ENCODE data around the gene CALHM2. TPM values are rescaled to one million over a fixed set of nuclear protein-coding genes. Genes with fewer than 3 reads are reported as not detected.

CALHM2 gene
- total RNA-seq, 1 donor = 54.6 TPM

DNA sequence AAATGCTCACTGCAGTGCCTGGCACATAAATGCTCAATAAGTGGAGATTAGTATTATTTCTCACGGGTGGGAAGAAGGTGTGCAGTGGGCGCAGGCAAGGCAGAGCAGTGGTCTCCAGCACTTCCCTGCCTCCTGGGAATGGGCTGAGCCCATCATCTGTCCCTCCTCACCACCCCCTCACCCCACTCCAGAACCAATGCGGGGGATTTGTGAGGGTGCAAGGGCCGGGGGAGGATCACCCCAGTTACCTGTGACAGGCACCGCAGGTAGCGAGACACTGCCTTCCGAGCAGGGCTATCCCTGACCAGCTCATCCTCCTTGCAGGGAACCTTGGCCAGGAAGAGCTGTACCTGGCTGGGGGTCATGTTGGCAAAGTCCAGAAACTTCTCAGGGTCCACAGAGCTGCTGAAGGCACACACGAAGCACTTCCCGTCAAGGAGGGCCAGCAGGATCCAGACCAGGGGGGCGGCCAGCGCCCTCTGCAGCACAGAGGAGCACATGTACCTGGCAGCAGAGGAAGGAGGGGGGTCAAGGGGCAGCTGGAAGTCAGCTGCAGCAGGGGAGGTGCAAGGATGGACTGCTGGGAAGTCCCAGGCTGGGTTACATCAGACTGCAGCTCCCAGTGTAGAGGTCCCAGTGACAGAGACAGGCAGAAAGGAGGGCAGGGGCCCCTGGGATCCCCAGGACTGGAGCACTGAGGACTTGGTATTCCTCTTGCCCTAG, 24.0 kb upstream of the CALHM2 start:
- H4K20me1 ChIP-seq (ENCODE audit: insufficient read depth, low read length) = no peaks in the 10 kb centered on the region
- H3K4me2 ChIP-seq (ENCODE audit: insufficient read depth, low read length) = no peak overlapping the region
- no peaks in the 10 kb centered on the region for H3K9me3 ChIP-seq (ENCODE audit: low read depth, low read length)
- no peaks in the 10 kb centered on the region for H3K27me3 ChIP-seq (ENCODE audit: insufficient read depth, low read length)
- no peak overlapping the region for H3K4me3 ChIP-seq (ENCODE audit: insufficient read depth, low read length)
- no peaks in the 10 kb centered on the region for H3K36me3 ChIP-seq (ENCODE audit: insufficient read depth, low read length)
- TF ChIP-seq, protein P1, sequence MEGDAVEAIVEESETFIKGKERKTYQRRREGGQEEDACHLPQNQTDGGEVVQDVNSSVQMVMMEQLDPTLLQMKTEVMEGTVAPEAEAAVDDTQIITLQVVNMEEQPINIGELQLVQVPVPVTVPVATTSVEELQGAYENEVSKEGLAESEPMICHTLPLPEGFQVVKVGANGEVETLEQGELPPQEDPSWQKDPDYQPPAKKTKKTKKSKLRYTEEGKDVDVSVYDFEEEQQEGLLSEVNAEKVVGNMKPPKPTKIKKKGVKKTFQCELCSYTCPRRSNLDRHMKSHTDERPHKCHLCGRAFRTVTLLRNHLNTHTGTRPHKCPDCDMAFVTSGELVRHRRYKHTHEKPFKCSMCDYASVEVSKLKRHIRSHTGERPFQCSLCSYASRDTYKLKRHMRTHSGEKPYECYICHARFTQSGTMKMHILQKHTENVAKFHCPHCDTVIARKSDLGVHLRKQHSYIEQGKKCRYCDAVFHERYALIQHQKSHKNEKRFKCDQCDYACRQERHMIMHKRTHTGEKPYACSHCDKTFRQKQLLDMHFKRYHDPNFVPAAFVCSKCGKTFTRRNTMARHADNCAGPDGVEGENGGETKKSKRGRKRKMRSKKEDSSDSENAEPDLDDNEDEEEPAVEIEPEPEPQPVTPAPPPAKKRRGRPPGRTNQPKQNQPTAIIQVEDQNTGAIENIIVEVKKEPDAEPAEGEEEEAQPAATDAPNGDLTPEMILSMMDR (IDR thresholded peaks at IDR 0.05; ENCODE audit: extremely low read depth, low read depth, low read length) = no peak
- peaks cover 6% of the 10 kb centered on the region for H3K4me1 ChIP-seq (ENCODE audit: insufficient read depth, low read length)
- no peaks in the 10 kb centered on the region for H3K79me2 ChIP-seq (ENCODE audit: insufficient read depth, low read length)
- no peak overlapping the region for H2AFZ ChIP-seq (ENCODE audit: low read length)
- DNase-seq (ENCODE audit: insufficient read length, low spot score, missing footprints) = peak; percentile 78
- no peak overlapping the region for H3K27ac ChIP-seq (ENCODE audit: low read depth, low read length)

DNA sequence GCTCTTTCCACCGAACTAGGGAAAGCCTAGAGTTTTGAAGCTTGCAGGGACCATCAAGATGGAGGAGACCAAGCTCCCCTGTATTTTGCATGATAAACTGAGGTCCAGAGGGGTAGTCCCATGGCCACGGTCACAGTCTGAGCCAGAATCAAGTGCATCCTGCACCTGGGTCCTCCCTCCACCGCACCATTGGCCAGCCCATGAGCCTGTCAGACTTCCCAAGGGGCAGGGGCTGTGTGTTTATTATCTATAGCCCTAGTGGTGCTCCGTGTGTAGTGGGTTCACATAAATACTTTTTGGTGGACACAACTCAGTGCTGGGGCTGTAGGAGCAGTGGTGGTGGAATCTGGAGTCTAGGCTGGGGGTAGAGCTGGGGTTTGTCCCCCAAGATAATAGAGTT, 23.3 kb upstream of the CALHM2 start:
- Histone ChIP-seq H3K4me1 (ENCODE audit: insufficient read depth, low read length) (peaks cover 2% of the 10 kb centered on the region), H3K4me2 (ENCODE audit: insufficient read depth, low read length) (no peak overlapping the region), H3K27me3 (ENCODE audit: insufficient read depth, low read length) (no peaks in the 10 kb centered on the region), H4K20me1 (ENCODE audit: insufficient read depth, low read length) (no peaks in the 10 kb centered on the region), H3K4me3 (ENCODE audit: insufficient read depth, low read length) (no peak overlapping the region), H3K27ac (ENCODE audit: low read depth, low read length) (no peak overlapping the region), H2AFZ (ENCODE audit: low read length) (no peak overlapping the region), H3K79me2 (ENCODE audit: insufficient read depth, low read length) (no peaks in the 10 kb centered on the region), H3K36me3 (ENCODE audit: insufficient read depth, low read length) (no peaks in the 10 kb centered on the region), H3K9me3 (ENCODE audit: low read depth, low read length) (no peaks in the 10 kb centered on the region)
- TF ChIP-seq, protein P1 (IDR thresholded peaks at IDR 0.05; ENCODE audit: extremely low read depth, low read depth, low read length) = no peak
- peak; percentile 34 for DNase-seq (ENCODE audit: insufficient read length, low spot score, missing footprints)

DNA sequence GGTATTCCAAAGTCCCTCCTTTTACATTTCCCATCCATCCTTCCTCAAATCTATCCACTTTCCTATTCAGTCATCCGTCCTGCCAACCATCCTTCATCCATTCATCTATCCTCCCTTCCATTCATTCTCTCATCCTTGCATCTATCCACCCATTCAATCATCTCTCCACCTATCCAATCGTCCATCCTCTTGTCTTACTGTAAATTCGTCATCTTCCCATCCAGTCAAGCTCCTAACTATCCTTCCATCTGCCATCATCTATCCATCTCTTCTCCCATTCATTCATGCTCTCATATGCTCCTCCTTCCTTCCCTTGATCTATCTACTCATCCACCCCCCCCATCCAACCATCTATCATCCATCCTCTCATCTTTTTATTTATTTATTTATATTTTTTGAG, 21.9 kb upstream of the CALHM2 start:
- no peak overlapping the region for H3K4me3 ChIP-seq (ENCODE audit: insufficient read depth, low read length)
- no peaks in the 10 kb centered on the region for H3K36me3 ChIP-seq (ENCODE audit: insufficient read depth, low read length)
- H3K4me1 ChIP-seq (ENCODE audit: insufficient read depth, low read length) = no peaks in the 10 kb centered on the region
- no peaks in the 10 kb centered on the region for H4K20me1 ChIP-seq (ENCODE audit: insufficient read depth, low read length)
- H2AFZ ChIP-seq (ENCODE audit: low read length) = no peak overlapping the region
- H3K27ac ChIP-seq (ENCODE audit: low read depth, low read length) = no peak overlapping the region
- TF ChIP-seq, protein P1 (IDR thresholded peaks at IDR 0.05; ENCODE audit: extremely low read depth, low read depth, low read length) = no peak
- H3K4me2 ChIP-seq (ENCODE audit: insufficient read depth, low read length) = no peak overlapping the region
- no peaks in the 10 kb centered on the region for H3K79me2 ChIP-seq (ENCODE audit: insufficient read depth, low read length)
- DNase-seq (ENCODE audit: insufficient read length, low spot score, missing footprints) = peak; percentile 61
- no peaks in the 10 kb centered on the region for H3K27me3 ChIP-seq (ENCODE audit: insufficient read depth, low read length)
- H3K9me3 ChIP-seq (ENCODE audit: low read depth, low read length) = no peaks in the 10 kb centered on the region

DNA sequence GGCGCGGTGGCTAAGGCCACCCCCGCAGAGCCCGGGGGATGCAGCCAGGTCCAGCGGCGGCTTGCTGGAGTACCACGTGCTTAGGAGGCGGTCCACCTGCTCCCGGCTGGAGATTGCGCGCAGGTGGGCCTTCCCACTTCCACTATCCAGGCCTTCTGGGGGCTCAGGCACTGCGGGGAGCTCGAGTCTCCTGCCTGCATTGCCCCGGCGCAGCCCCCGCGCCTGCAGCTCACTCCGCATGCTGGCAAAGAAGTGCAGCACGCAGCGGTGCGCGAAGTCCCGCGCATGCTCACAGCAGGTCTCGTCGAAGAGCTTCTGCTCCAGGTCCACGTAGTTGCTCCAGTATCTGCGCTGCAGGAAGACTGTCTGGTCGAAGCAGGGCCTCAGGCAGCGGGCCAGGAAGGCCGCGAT, 21.1 kb upstream of the CALHM2 start:
- Histone ChIP-seq H3K4me1 (ENCODE audit: insufficient read depth, low read length) (no peaks in the 10 kb centered on the region), H3K9me3 (ENCODE audit: low read depth, low read length) (no peaks in the 10 kb centered on the region), H3K79me2 (ENCODE audit: insufficient read depth, low read length) (no peaks in the 10 kb centered on the region), H2AFZ (ENCODE audit: low read length) (no peak overlapping the region), H4K20me1 (ENCODE audit: insufficient read depth, low read length) (no peaks in the 10 kb centered on the region), H3K27me3 (ENCODE audit: insufficient read depth, low read length) (no peaks in the 10 kb centered on the region), H3K4me3 (ENCODE audit: insufficient read depth, low read length) (no peak overlapping the region), H3K27ac (ENCODE audit: low read depth, low read length) (no peak overlapping the region), H3K36me3 (ENCODE audit: insufficient read depth, low read length) (no peaks in the 10 kb centered on the region), H3K4me2 (ENCODE audit: insufficient read depth, low read length) (no peak overlapping the region)
- peak; percentile 57 for DNase-seq (ENCODE audit: insufficient read length, low spot score, missing footprints)
- TF ChIP-seq, protein P1 (IDR thresholded peaks at IDR 0.05; ENCODE audit: extremely low read depth, low read depth, low read length) = no peak

Data from osteoblast (primary cell).